ENCODE measurements around the gene LIMS2. TPM values are rescaled to one million over a fixed set of nuclear protein-coding genes. Genes with fewer than 3 reads are reported as not detected.

Gene LIMS2
- total RNA-seq, 1 donor: 14.8 TPM

GRCh38 chr2:127644066-127645025 lies 31.0 kb downstream of the LIMS2 start:
- Histone ChIP-seq H2AFZ (ENCODE audit: low read length) (no peak overlapping the region), H3K4me3 (ENCODE audit: insufficient read depth, low read length) (no peak overlapping the region), H3K27me3 (ENCODE audit: insufficient read depth, low read length) (no peaks in the 10 kb centered on the region), H4K20me1 (ENCODE audit: insufficient read depth, low read length) (no peaks in the 10 kb centered on the region), H3K36me3 (ENCODE audit: insufficient read depth, low read length) (no peaks in the 10 kb centered on the region), H3K4me2 (ENCODE audit: insufficient read depth, low read length) (no peak overlapping the region), H3K9me3 (ENCODE audit: low read depth, low read length) (no peaks in the 10 kb centered on the region), H3K27ac (ENCODE audit: low read depth, low read length) (no peak overlapping the region), H3K79me2 (ENCODE audit: insufficient read depth, low read length) (no peaks in the 10 kb centered on the region), H3K4me1 (ENCODE audit: insufficient read depth, low read length) (peaks cover 6% of the 10 kb centered on the region)
- no peak for TF ChIP-seq CTCF (IDR thresholded peaks at IDR 0.05; ENCODE audit: extremely low read depth, low read depth, low read length)
- DNase-seq (ENCODE audit: insufficient read length, low spot score, missing footprints): no peak

- no peaks in the 10 kb centered on the region for H3K79me2 ChIP-seq (ENCODE audit: insufficient read depth, low read length)
- no peak for DNase-seq (ENCODE audit: insufficient read length, low spot score, missing footprints)
- no peaks in the 10 kb centered on the region for H4K20me1 ChIP-seq (ENCODE audit: insufficient read depth, low read length)
- H3K4me3 ChIP-seq (ENCODE audit: insufficient read depth, low read length): no peak overlapping the region
- no peaks in the 10 kb centered on the region for H3K36me3 ChIP-seq (ENCODE audit: insufficient read depth, low read length)
- no peaks in the 10 kb centered on the region for H3K9me3 ChIP-seq (ENCODE audit: low read depth, low read length)
- no peaks in the 10 kb centered on the region for H3K27me3 ChIP-seq (ENCODE audit: insufficient read depth, low read length)
- H3K4me2 ChIP-seq (ENCODE audit: insufficient read depth, low read length): no peak overlapping the region
- H3K4me1 ChIP-seq (ENCODE audit: insufficient read depth, low read length): peaks cover 6% of the 10 kb centered on the region
- no peak overlapping the region for H3K27ac ChIP-seq (ENCODE audit: low read depth, low read length)
- no peak for TF ChIP-seq CTCF (IDR thresholded peaks at IDR 0.05; ENCODE audit: extremely low read depth, low read depth, low read length)
- no peak overlapping the region for H2AFZ ChIP-seq (ENCODE audit: low read length)
Measured at GRCh38 chr2:127643439-127644065, 31.8 kb downstream of the LIMS2 start.

- H2AFZ ChIP-seq (ENCODE audit: low read length): no peak overlapping the region
- no peak overlapping the region for H3K4me3 ChIP-seq (ENCODE audit: insufficient read depth, low read length)
- no peaks in the 10 kb centered on the region for H4K20me1 ChIP-seq (ENCODE audit: insufficient read depth, low read length)
- no peak for TF ChIP-seq CTCF (IDR thresholded peaks at IDR 0.05; ENCODE audit: extremely low read depth, low read depth, low read length)
- peaks cover 9% of the 10 kb centered on the region for H3K4me1 ChIP-seq (ENCODE audit: insufficient read depth, low read length)
- no peak overlapping the region for H3K27ac ChIP-seq (ENCODE audit: low read depth, low read length)
- H3K4me2 ChIP-seq (ENCODE audit: insufficient read depth, low read length): no peak overlapping the region
- H3K9me3 ChIP-seq (ENCODE audit: low read depth, low read length): no peaks in the 10 kb centered on the region
- no peaks in the 10 kb centered on the region for H3K27me3 ChIP-seq (ENCODE audit: insufficient read depth, low read length)
- no peaks in the 10 kb centered on the region for H3K79me2 ChIP-seq (ENCODE audit: insufficient read depth, low read length)
- no peak for DNase-seq (ENCODE audit: insufficient read length, low spot score, missing footprints)
- H3K36me3 ChIP-seq (ENCODE audit: insufficient read depth, low read length): no peaks in the 10 kb centered on the region
Measured at GRCh38 chr2:127642706-127643438, 32.5 kb downstream of the LIMS2 start.
